ENCODE data around the gene SHC2.
"Not testable (repeated sequence)": the region's sequence is repeated elsewhere in the genome, so short reads cannot be mapped to it uniquely, and the experiment has no call there.

The SHC2 gene

GRCh38 chr19:405121-405965, 55.5 kb downstream of the SHC2 start:
- DNase-seq: no peak

GRCh38 chr19:403221-404027, 57.4 kb downstream of the SHC2 start:
- DNase-seq: no peak

GRCh38 chr19:402786-403185, 58.0 kb downstream of the SHC2 start:
- DNase-seq: no peak

- DNase-seq: no peak
Observed at GRCh38 chr19:401866-402511, 58.8 kb downstream of the SHC2 start.

- no peak for DNase-seq
Observed at GRCh38 chr19:400976-401865, 59.6 kb downstream of the SHC2 start.

GRCh38 chr19:399370-399769, 61.5 kb downstream of the SHC2 start:
- no peak for DNase-seq

- DNase-seq: no peak
Observed at GRCh38 chr19:398719-399118, 62.1 kb downstream of the SHC2 start.

GRCh38 chr19:397941-398706, 62.7 kb downstream of the SHC2 start:
- no peak for DNase-seq

GRCh38 chr19:397321-397720, 63.5 kb downstream of the SHC2 start:
- no peak for DNase-seq

- no peak for DNase-seq
Observed at GRCh38 chr19:395467-395866, 65.4 kb downstream of the SHC2 start.

- not testable (repeated sequence) for DNase-seq
Observed at GRCh38 chr19:394857-395256, 66.0 kb downstream of the SHC2 start.

- not testable (repeated sequence) for DNase-seq
Observed at GRCh38 chr19:393560-393959, 67.3 kb downstream of the SHC2 start.

- no peak for DNase-seq
Observed at GRCh38 chr19:392375-392970, 68.4 kb downstream of the SHC2 start.

- DNase-seq: no peak
Observed at GRCh38 chr19:391726-392374, 69.0 kb downstream of the SHC2 start.

GRCh38 chr19:391207-391557, 69.7 kb downstream of the SHC2 start:
- DNase-seq: no peak

GRCh38 chr19:390386-391206, 70.2 kb downstream of the SHC2 start:
- DNase-seq: no peak

GRCh38 chr19:389935-390289, 70.9 kb downstream of the SHC2 start:
- no peak for DNase-seq

GRCh38 chr19:389255-389934, 71.4 kb downstream of the SHC2 start:
- DNase-seq: no peak

- DNase-seq: no peak
Observed at GRCh38 chr19:388691-389090, 72.1 kb downstream of the SHC2 start.
